Measurements from ENCODE around the gene CLPSL2. TPM values are rescaled to one million over a fixed set of nuclear protein-coding genes. Genes with fewer than 3 reads are reported as not detected.

Gene CLPSL2
- total RNA-seq, 1 experiment from 2014 or later, result 1.7 TPM

DNA sequence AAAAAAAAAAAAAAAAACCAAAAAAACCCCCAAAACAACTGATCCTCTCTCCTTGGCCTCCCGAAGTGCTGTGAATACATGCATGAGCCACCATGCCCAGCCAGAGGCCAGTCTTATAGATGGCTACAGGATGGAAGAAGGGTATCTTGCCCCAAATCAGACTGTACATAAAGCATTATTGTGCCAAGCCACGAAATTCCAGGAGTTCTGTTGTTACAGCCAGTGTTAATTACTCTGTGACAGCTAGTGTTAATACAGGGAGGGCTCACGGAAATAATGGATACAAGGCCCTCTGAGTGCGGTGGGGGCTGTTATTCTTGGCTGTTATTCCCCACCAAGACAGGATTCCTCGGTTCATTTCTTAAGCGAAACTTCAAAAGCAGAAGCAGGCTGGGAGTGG is 1.4 kb upstream of the CLPSL2 start:
- no TSS peak for BruUV-seq (replicated peaks)
- no peaks in the 10 kb centered on the region for H3K9me2 ChIP-seq (ENCODE audit: insufficient read depth)
- CTCF ChIA-PET, result no interaction called here
- no peaks in the 10 kb centered on the region for H4K20me1 ChIP-seq (ENCODE audit: insufficient read depth)
- no peaks in the 10 kb centered on the region for H3K36me3 ChIP-seq (ENCODE audit: control insufficient read depth in 1 of 2, insufficient read depth in 2 of 2, low read length in 2 of 2)
- H3K4me2 ChIP-seq (ENCODE audit: low read length), result no peak overlapping the region
- no peak for ATAC-seq
- H3K9ac ChIP-seq (ENCODE audit: low read length), result no peak overlapping the region
- no peaks in the 10 kb centered on the region for H3K79me2 ChIP-seq (ENCODE audit: insufficient read depth, low read length)
- intact Hi-C loops (cut with micrococcal nuclease), result no loop called here
- H2AFZ ChIP-seq (ENCODE audit: low read depth, low read length, poor library complexity, severe bottlenecking), result no peak overlapping the region
- TF ChIP-seq ELF1 (IDR thresholded peaks at IDR 0.05; ENCODE audit: borderline replicate concordance, low read depth) (no peak), POLR2A (IDR thresholded peaks at IDR 0.05; ENCODE audit: borderline replicate concordance, extremely low read depth, insufficient read depth, insufficient read length) (no peak), TCF7L2 (IDR thresholded peaks at IDR 0.05; ENCODE audit: borderline replicate concordance, extremely low read depth, insufficient read depth, insufficient read length) (no peak), EGR1 (IDR thresholded peaks at IDR 0.05; ENCODE audit: low read depth) (no peak), CEBPB (IDR thresholded peaks at IDR 0.05; ENCODE audit: low read depth) (no peak), ZNF274 (IDR thresholded peaks at IDR 0.05; ENCODE audit: low read depth, low read length) (no peak), RAD21 (IDR thresholded peaks at IDR 0.05; ENCODE audit: low read depth) (no peak)
- TF ChIP-seq, protein P1, sequence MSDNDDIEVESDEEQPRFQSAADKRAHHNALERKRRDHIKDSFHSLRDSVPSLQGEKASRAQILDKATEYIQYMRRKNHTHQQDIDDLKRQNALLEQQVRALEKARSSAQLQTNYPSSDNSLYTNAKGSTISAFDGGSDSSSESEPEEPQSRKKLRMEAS (IDR thresholded peaks at IDR 0.05), result no peak
- TF ChIP-seq, protein P2, sequence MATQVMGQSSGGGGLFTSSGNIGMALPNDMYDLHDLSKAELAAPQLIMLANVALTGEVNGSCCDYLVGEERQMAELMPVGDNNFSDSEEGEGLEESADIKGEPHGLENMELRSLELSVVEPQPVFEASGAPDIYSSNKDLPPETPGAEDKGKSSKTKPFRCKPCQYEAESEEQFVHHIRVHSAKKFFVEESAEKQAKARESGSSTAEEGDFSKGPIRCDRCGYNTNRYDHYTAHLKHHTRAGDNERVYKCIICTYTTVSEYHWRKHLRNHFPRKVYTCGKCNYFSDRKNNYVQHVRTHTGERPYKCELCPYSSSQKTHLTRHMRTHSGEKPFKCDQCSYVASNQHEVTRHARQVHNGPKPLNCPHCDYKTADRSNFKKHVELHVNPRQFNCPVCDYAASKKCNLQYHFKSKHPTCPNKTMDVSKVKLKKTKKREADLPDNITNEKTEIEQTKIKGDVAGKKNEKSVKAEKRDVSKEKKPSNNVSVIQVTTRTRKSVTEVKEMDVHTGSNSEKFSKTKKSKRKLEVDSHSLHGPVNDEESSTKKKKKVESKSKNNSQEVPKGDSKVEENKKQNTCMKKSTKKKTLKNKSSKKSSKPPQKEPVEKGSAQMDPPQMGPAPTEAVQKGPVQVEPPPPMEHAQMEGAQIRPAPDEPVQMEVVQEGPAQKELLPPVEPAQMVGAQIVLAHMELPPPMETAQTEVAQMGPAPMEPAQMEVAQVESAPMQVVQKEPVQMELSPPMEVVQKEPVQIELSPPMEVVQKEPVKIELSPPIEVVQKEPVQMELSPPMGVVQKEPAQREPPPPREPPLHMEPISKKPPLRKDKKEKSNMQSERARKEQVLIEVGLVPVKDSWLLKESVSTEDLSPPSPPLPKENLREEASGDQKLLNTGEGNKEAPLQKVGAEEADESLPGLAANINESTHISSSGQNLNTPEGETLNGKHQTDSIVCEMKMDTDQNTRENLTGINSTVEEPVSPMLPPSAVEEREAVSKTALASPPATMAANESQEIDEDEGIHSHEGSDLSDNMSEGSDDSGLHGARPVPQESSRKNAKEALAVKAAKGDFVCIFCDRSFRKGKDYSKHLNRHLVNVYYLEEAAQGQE (IDR thresholded peaks at IDR 0.05; ENCODE audit: low read depth), result no peak
- TF ChIP-seq, protein P3, sequence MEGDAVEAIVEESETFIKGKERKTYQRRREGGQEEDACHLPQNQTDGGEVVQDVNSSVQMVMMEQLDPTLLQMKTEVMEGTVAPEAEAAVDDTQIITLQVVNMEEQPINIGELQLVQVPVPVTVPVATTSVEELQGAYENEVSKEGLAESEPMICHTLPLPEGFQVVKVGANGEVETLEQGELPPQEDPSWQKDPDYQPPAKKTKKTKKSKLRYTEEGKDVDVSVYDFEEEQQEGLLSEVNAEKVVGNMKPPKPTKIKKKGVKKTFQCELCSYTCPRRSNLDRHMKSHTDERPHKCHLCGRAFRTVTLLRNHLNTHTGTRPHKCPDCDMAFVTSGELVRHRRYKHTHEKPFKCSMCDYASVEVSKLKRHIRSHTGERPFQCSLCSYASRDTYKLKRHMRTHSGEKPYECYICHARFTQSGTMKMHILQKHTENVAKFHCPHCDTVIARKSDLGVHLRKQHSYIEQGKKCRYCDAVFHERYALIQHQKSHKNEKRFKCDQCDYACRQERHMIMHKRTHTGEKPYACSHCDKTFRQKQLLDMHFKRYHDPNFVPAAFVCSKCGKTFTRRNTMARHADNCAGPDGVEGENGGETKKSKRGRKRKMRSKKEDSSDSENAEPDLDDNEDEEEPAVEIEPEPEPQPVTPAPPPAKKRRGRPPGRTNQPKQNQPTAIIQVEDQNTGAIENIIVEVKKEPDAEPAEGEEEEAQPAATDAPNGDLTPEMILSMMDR (IDR thresholded peaks at IDR 0.05 in 2 of 3, conservative IDR thresholded peaks at IDR 0.05 in 1 of 3; ENCODE audit: borderline replicate concordance in 1 of 3, insufficient read depth in 1 of 3, low read depth in 2 of 3, low read length in 2 of 3), result no peak
- RAD21 ChIA-PET (ENCODE audit: low non-redundant PET in 1 of 2, low total read pairs in 2 of 2, uncharacterized antibody in 2 of 2, unreplicated experiment in 2 of 2), result interaction anchor here in 1 of 2 experiments (0.7 kb wide), 1 partner anchor 98 kb away, joined by 9 read pairs; no protein-coding TSS in a partner anchor
- H3K4me3 ChIP-seq (replicated peaks in 1 of 2; ENCODE audit: low read depth in 1 of 2, low read length in 2 of 2), result no peak overlapping the region
- H3K27ac ChIP-seq (ENCODE audit: low read depth, low read length), result no peak overlapping the region
- POLR2A ChIA-PET, result no interaction called here
- no peaks in the 10 kb centered on the region for H3K27me3 ChIP-seq (ENCODE audit: insufficient read depth, low read length)
- no peaks in the 10 kb centered on the region for H3K9me3 ChIP-seq (ENCODE audit: control insufficient read depth in 1 of 2, insufficient read depth in 1 of 2, low read depth in 1 of 2, low read length in 2 of 2)
- H3K4me1 ChIP-seq (ENCODE audit: control insufficient read depth in 1 of 2, insufficient read depth in 2 of 2, low read length in 2 of 2), result peaks cover 12 to 21% of the 10 kb centered on the region in 2 experiments; a peak in 3 of 4 replicates
- no peak for DNase-seq (ENCODE audit: low read depth, low spot score)
